IMR-90 (cell line): ENCODE data around the gene POU3F3. TPM values are rescaled to one million over a fixed set of nuclear protein-coding genes. Genes with fewer than 3 reads are reported as not detected.

ENCODE experiments used
- ATAC-seq: fragments of 200-7000 bp; cut with Tn5 transposase; 2 replicates; pipeline ENCODE4 v1.9.1; 2020; ENCODE audit warnings: low read depth, mild to moderate bottlenecking, moderate library complexity
- BruUV-seq: library from RNA; stranded (reverse); fragments of 400-500 nt; replicated peaks from 2 replicates; lab custom pipeline; 2021; lab: Mats Ljungman, UMichigan
- CTCF ChIA-PET: fragments of 300-600 bp; formaldehyde crosslinking; extraction: SDS; loops from one replicate; lab custom pipeline; 2021; ENCODE audit warnings: antibody characterized with exemption; lab: Yijun Ruan, JAX
- POLR2A ChIA-PET: fragments of 300-600 bp; sonication (Branson Sonifier 250); formaldehyde crosslinking; loops from one replicate; lab custom pipeline; 2022; ENCODE audit warnings: antibody characterized with exemption; ENCODE audit not compliant: unreplicated experiment; lab: Charles Lee
- DNase-seq: peaks from one replicate; pipeline ENCODE4 v3.0.0; 2013
- H2AFZ ChIP-seq: replicated peaks from 2 replicates; pipeline ENCODE3; 2013; ENCODE audit warnings: low read length, mild to moderate bottlenecking; ENCODE audit not compliant: poor library complexity
- H2AK5ac ChIP-seq: 2 replicates; pipeline ENCODE4 v1.6.1; 2013; ENCODE audit warnings: low read depth, low read length, inconsistent platforms
- H2AK9ac ChIP-seq: replicated peaks from 2 replicates; pipeline ENCODE3; 2013; ENCODE audit warnings: mild to moderate bottlenecking, low read depth, low read length, moderate library complexity; ENCODE audit not compliant: poor library complexity
- H2BK120ac ChIP-seq: 2 replicates; pipeline ENCODE4 v1.6.1; 2013; ENCODE audit warnings: low read depth, low read length, inconsistent platforms
- H2BK15ac ChIP-seq: 3 replicates; pipeline ENCODE4 v1.6.1; 2013; ENCODE audit warnings: low read depth, low read length, inconsistent platforms
- H2BK20ac ChIP-seq: 2 replicates; pipeline ENCODE4 v1.6.1; 2013; ENCODE audit warnings: low read depth, mild to moderate bottlenecking, inconsistent platforms, low read length, moderate library complexity
- H2BK5ac ChIP-seq: 2 replicates; pipeline ENCODE4 v1.6.1; 2013; ENCODE audit warnings: mild to moderate bottlenecking, low read depth, low read length, inconsistent platforms; ENCODE audit not compliant: poor library complexity, severe bottlenecking
- H3K14ac ChIP-seq: replicated peaks from 2 replicates; pipeline ENCODE4 v1.6.1; 2013; ENCODE audit warnings: low read depth, low read length, inconsistent platforms
- H3K18ac ChIP-seq: 2 replicates; pipeline ENCODE4 v1.6.1; 2013; ENCODE audit warnings: low read depth, low read length, control low read depth
- H3K23ac ChIP-seq: 2 replicates; pipeline ENCODE4 v1.6.1; 2013; ENCODE audit warnings: low read depth, low read length, inconsistent platforms
- H3K27ac ChIP-seq: 2 replicates; pipeline ENCODE4 v1.5.1; 2013; ENCODE audit warnings: mild to moderate bottlenecking, control low read depth, low read length; ENCODE audit not compliant: insufficient read depth
- H3K27me3 ChIP-seq: 2 replicates; pipeline ENCODE4 v1.6.1; 2013; ENCODE audit warnings: low read length; ENCODE audit not compliant: control insufficient read depth, insufficient read depth
- H3K36me3 ChIP-seq: 2 replicates; pipeline ENCODE4 v1.6.1; 2013; ENCODE audit warnings: low read length, mixed read lengths; ENCODE audit not compliant: control insufficient read depth, insufficient read depth
- H3K4ac ChIP-seq: 2 replicates; pipeline ENCODE4 v1.6.1; 2013; ENCODE audit warnings: low read depth, low read length, inconsistent platforms
- H3K4me1 ChIP-seq: 2 replicates; pipeline ENCODE4 v1.6.1; 2013; ENCODE audit warnings: low read length, mixed read lengths; ENCODE audit not compliant: control insufficient read depth, insufficient read depth
- H3K4me2 ChIP-seq: 2 replicates; pipeline ENCODE4 v1.6.1; 2013; ENCODE audit warnings: low read depth, mild to moderate bottlenecking, control low read depth, low read length, moderate library complexity
- H3K4me3 ChIP-seq: 2 replicates; pipeline ENCODE4 v1.5.1; 2013; ENCODE audit warnings: low read depth, mild to moderate bottlenecking, control low read depth, low read length, moderate library complexity; ENCODE audit not compliant: insufficient read depth
- H3K56ac ChIP-seq: 2 replicates; pipeline ENCODE4 v1.6.1; 2013; ENCODE audit warnings: low read length, inconsistent platforms; ENCODE audit not compliant: insufficient read depth; ENCODE audit errors: extremely low read depth
- H3K79me1 ChIP-seq, 2 experiments: 2 replicates each; pipeline ENCODE4 v1.6.1; 2013; ENCODE audit warnings: low read length in 2 of 2, inconsistent platforms in 1 of 2, low read depth in 1 of 2
- H3K9ac ChIP-seq: 2 replicates; pipeline ENCODE4 v1.6.1; 2013; ENCODE audit warnings: low read depth, low read length, control low read depth
- H3K9me1 ChIP-seq: 2 replicates; pipeline ENCODE4 v1.6.1; 2013; ENCODE audit warnings: low read length, inconsistent platforms; ENCODE audit not compliant: insufficient read depth
- H3K9me3 ChIP-seq: 2 replicates; pipeline ENCODE4 v1.6.1; 2013; ENCODE audit warnings: low read length; ENCODE audit not compliant: control insufficient read depth, insufficient read depth
- H4K20me1 ChIP-seq: 2 replicates; pipeline ENCODE4 v1.6.1; 2013; ENCODE audit warnings: low read length, inconsistent platforms; ENCODE audit not compliant: insufficient read depth
- H4K5ac ChIP-seq: 2 replicates; pipeline ENCODE4 v1.6.1; 2013; ENCODE audit warnings: mild to moderate bottlenecking, low read depth, low read length, control low read depth
- H4K8ac ChIP-seq, 2 experiments: 2 replicates each; pipeline ENCODE4 v1.6.1; 2013; ENCODE audit warnings: low read depth in 2 of 2, low read length in 2 of 2, control low read depth in 1 of 2, inconsistent platforms in 1 of 2
- H4K91ac ChIP-seq: 2 replicates; pipeline ENCODE4 v1.6.1; 2013; ENCODE audit warnings: low read depth, low read length, inconsistent platforms; ENCODE audit not compliant: insufficient read depth
- MAFK ChIP-seq: IDR thresholded peaks from 2 replicates; pipeline ENCODE4 v1.6.1; 2012; ENCODE audit warnings: low read depth, low read length, improper control_type of control experiment
- WGBS, 2 experiments: methylation state at CpG; one replicate each; pipeline versions ENCODE4 v1.1.5 to v1.1.7; 2013; ENCODE audit warnings: missing lambda C conversion rate in 2 of 2; ENCODE audit not compliant: insufficient read length in 1 of 2; ENCODE audit errors: extremely low coverage in 2 of 2; 5-methylcytosine and 5-hydroxymethylcytosine counted together
- dilution Hi-C: fragments of 300-500 bp; cut with HindIII; formaldehyde crosslinking; loops from one replicate; pipeline ENCODE4 v1.14.3; 2018; ENCODE audit warnings: low sequenced_read_pairs; ENCODE audit not compliant: unreplicated experiment
- in situ Hi-C: fragments of 300-500 bp; cut with MboI; formaldehyde crosslinking; loops from 3 replicates; pipeline ENCODE4 v1.14.3; 2019; ENCODE audit warnings: low sequenced_read_pairs, inconsistent platforms, mixed read lengths
- intact Hi-C: fragments of 100-400 bp; cut with micrococcal nuclease; formaldehyde crosslinking; loops from 2 replicates; pipeline ENCODE4 v1.10.0; 2022
- polyA plus RNA-seq, 3 experiments: library from polyadenylated mRNA; depleted of rRNA; stranded (reverse); fragments of >200 nt; gene quantifications; 2 replicates each; pipeline ENCODE4 v1.2.3, GENCODE V29; 2012; ENCODE audit warnings: low replicate concordance in 1 of 3
- total RNA-seq: library from RNA; depleted of rRNA; stranded (reverse); fragments of >200 nt; gene quantifications from 2 replicates; pipeline ENCODE4 v1.2.3, GENCODE V29; 2012

POU3F3 gene
- total and polyA plus RNA-seq, 2 of the 4 experiments (the other 2 are of a cell fraction): not detected

GRCh38 chr2:104863146-104863467, 9.2 kb downstream of the POU3F3 start:
- Histone ChIP-seq H3K18ac (no peak overlapping the region), H4K8ac (no peak overlapping the region), H3K23ac (no peak overlapping the region), H3K9me1 (no peaks in the 10 kb centered on the region), H3K27ac (no peak overlapping the region), H3K9ac (no peak overlapping the region), H3K4me3 (no peak overlapping the region), H2BK20ac (no peak overlapping the region), H3K9me3 (no peaks in the 10 kb centered on the region), H4K5ac (no peak overlapping the region), H3K4ac (no peak overlapping the region), H3K79me1 (no peaks in the 10 kb centered on the region), H4K20me1 (no peaks in the 10 kb centered on the region), H4K91ac (no peak overlapping the region), H3K56ac (no peak overlapping the region), H2AK5ac (no peak overlapping the region), H2AK9ac (no peak overlapping the region), H2BK15ac (no peak overlapping the region), H3K36me3 (no peaks in the 10 kb centered on the region), H2BK5ac (no peak overlapping the region), H2BK120ac (no peak overlapping the region), H2AFZ (no peak overlapping the region), H3K14ac (no peak overlapping the region), H3K4me1 (no peaks in the 10 kb centered on the region), H3K27me3 (peaks cover 67% of the 10 kb centered on the region), H3K4me2 (no peak overlapping the region)
- dilution Hi-C loops (no loop called here), in situ Hi-C loops (no loop called here), intact Hi-C loops (no loop called here)
- no peak for ATAC-seq
- POLR2A ChIA-PET: no interaction called here
- no peak for DNase-seq
- no TSS peak for BruUV-seq
- WGBS, 2 experiments: 0% methylated on average over 2 of the region's 8 CpGs; no CpG with 5 or more reads in 1 of the 2 experiments
- no peak for TF ChIP-seq MAFK
- CTCF ChIA-PET: no interaction called here
